Natural killer cell (primary cell): ENCODE measurements around the gene RTF1. TPM values are rescaled to one million over a fixed set of nuclear protein-coding genes. Genes with fewer than 3 reads are reported as not detected.
A peak's percentile ranks its signal among the peaks of the same experiment; 100 is the strongest.

Experiments
- ATAC-seq, 3 donors: fragments of 150-1000 bp in 2 of 3; fragments of 200-7000 bp in 1 of 3; cut with Tn5 transposase; 1 replicate in 1 of 3; 2 replicates in 2 of 3; pipeline ENCODE4 v1.10.0; 2021; ENCODE audit warnings: mild to moderate bottlenecking in 2 of 3, moderate library complexity in 2 of 3
- DNase-seq, 2 donors: peaks; one replicate each; pipeline versions ENCODE4 v3.0.0 to v3.0.0-alpha.2; 2013 to 2021; ENCODE audit warnings: mixed read lengths in 1 of 2
- H3K27ac ChIP-seq: one replicate; pipeline ENCODE4 v1.5.1; 2013; ENCODE audit warnings: mild to moderate bottlenecking, low read length
- H3K27me3 ChIP-seq: one replicate; pipeline ENCODE4 v1.6.1; 2013; ENCODE audit warnings: low read length; ENCODE audit not compliant: control insufficient read depth, insufficient read depth
- H3K36me3 ChIP-seq: one replicate; pipeline ENCODE4 v1.6.1; 2013; ENCODE audit warnings: low read length; ENCODE audit not compliant: control insufficient read depth, insufficient read depth
- H3K4me1 ChIP-seq: one replicate; pipeline ENCODE4 v1.6.1; 2013; ENCODE audit warnings: low read length; ENCODE audit not compliant: control insufficient read depth, insufficient read depth
- H3K4me3 ChIP-seq: one replicate; pipeline ENCODE4 v1.5.1; 2013; ENCODE audit warnings: low read length
- H3K9me3 ChIP-seq: one replicate; pipeline ENCODE4 v1.6.1; 2013; ENCODE audit warnings: low read length; ENCODE audit not compliant: control insufficient read depth, insufficient read depth
- H3K27ac Mint-ChIP-seq, 2 donors: one replicate each; pipeline ENCODE4 v1.8.0; 2022; ENCODE audit warnings: mild to moderate bottlenecking in 2 of 2, mixed read lengths in 2 of 2, moderate library complexity in 1 of 2
- H3K27me3 Mint-ChIP-seq, 2 donors: one replicate each; pipeline ENCODE4 v1.8.0; 2022; ENCODE audit warnings: low read depth in 2 of 2, mixed read lengths in 2 of 2
- H3K36me3 Mint-ChIP-seq: one replicate; pipeline ENCODE4 v1.8.0; 2022; ENCODE audit warnings: mixed read lengths
- H3K4me1 Mint-ChIP-seq, 2 donors: one replicate each; pipeline ENCODE4 v1.8.0; 2022; ENCODE audit warnings: mixed read lengths in 2 of 2
- H3K4me3 Mint-ChIP-seq: one replicate; pipeline ENCODE4 v1.8.0; 2022; ENCODE audit warnings: mild to moderate bottlenecking, moderate library complexity, mixed read lengths
- H3K9me3 Mint-ChIP-seq, 2 donors: one replicate each; pipeline ENCODE4 v1.8.0; 2022; ENCODE audit warnings: mixed read lengths in 2 of 2
- WGBS: methylation state at CpG from one replicate; pipeline ENCODE4 v1.1.7; 2013; ENCODE audit warnings: missing lambda C conversion rate; ENCODE audit not compliant: insufficient coverage; 5-methylcytosine and 5-hydroxymethylcytosine counted together
- intact Hi-C: fragments of 100-400 bp; cut with micrococcal nuclease; formaldehyde crosslinking; loops from one replicate; pipeline ENCODE4 v1.14.2; 2022
- total RNA-seq, 4 donors: library from RNA; stranded (reverse); fragments of 120-200 nt in 1 of 4; gene quantifications; one replicate each; pipeline versions ENCODE4 v1.2.3 to v1.2.4, GENCODE V29; 2013 to 2022
- TF ChIP-seq, protein P1 (sequence below): fragments of 200-600 bp; IDR thresholded peaks from one replicate; pipeline ENCODE4 v1.8.0; 2022; ENCODE audit warnings: antibody characterized with exemption

Gene RTF1
- total RNA-seq, 3 donors from 2014 or later (not counting 1 experiment from before 2014, with no cell fraction given), result 35.8 to 53.1 (median 42.7) TPM

- peaks cover 18 to 28% of the 10 kb centered on the region in 2 donors for H3K4me1 Mint-ChIP-seq
- Histone ChIP-seq H3K36me3 (peaks cover 49% of the 10 kb centered on the region), H3K9me3 (no peaks in the 10 kb centered on the region), H3K4me1 (peaks cover 19% of the 10 kb centered on the region), H3K27ac (no peak overlapping the region), H3K4me3 (no peak overlapping the region), H3K27me3 (no peaks in the 10 kb centered on the region)
- H3K27ac Mint-ChIP-seq, result peak overlapping the region in 1 of 2 donors; percentile 47
- no peak for DNase-seq
- no peaks in the 10 kb centered on the region for H3K9me3 Mint-ChIP-seq
- H3K27me3 Mint-ChIP-seq, result no peaks in the 10 kb centered on the region
- 96% methylated on average over 10 of the region's 12 CpGs for WGBS
- H3K4me3 Mint-ChIP-seq, result no peak overlapping the region
- intact Hi-C loops, result no loop called here
- no peak for ATAC-seq
- TF ChIP-seq, protein P1, sequence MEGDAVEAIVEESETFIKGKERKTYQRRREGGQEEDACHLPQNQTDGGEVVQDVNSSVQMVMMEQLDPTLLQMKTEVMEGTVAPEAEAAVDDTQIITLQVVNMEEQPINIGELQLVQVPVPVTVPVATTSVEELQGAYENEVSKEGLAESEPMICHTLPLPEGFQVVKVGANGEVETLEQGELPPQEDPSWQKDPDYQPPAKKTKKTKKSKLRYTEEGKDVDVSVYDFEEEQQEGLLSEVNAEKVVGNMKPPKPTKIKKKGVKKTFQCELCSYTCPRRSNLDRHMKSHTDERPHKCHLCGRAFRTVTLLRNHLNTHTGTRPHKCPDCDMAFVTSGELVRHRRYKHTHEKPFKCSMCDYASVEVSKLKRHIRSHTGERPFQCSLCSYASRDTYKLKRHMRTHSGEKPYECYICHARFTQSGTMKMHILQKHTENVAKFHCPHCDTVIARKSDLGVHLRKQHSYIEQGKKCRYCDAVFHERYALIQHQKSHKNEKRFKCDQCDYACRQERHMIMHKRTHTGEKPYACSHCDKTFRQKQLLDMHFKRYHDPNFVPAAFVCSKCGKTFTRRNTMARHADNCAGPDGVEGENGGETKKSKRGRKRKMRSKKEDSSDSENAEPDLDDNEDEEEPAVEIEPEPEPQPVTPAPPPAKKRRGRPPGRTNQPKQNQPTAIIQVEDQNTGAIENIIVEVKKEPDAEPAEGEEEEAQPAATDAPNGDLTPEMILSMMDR, result no peak
- peaks cover 34% of the 10 kb centered on the region for H3K36me3 Mint-ChIP-seq
Observed at GRCh38 chr15:41480396-41481140, 63.7 kb downstream of the RTF1 start.

DNA sequence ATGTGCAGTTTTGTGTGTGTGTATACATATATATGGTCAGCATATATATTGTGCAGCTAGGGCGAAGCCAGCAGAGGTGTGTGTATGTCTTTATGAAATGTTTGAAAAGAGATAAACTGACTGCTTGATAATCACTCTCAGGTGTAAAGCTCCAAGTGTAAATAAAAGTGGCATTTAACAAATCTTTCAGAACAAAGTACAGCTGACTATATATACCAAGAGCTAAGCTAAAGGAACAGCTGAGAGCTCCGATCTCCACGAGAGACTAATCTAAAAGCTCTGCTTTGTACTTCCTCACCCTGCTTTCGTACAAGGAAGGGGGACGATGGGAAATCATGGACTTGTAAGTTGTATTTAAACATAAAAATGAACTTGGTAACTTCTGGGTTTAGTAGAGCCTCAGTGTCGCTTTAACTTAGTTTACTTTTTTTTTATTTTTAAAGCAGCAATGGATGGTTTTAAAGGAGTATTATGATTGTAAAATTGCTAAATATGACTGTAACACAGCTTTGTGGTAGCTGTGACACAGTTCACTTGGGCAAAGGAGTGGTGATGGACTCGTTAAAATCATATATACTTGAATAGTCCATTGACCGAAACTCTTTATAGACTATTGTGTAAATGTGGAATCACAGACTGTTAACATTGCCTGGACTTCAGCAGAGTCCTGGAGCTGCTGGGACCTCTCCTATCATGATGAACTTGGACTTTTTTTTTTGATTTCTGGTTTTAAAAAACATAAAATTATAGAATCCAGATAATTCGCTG lies 65.4 kb downstream of the RTF1 start:
- Mint-ChIP-seq H3K27me3 (no peaks in the 10 kb centered on the region), H3K4me1 (peaks cover 25 to 34% of the 10 kb centered on the region in 2 donors)
- no peak overlapping the region for H3K4me3 ChIP-seq

GRCh38 chr15:41483115-41483514 lies 66.2 kb downstream of the RTF1 start:
- intact Hi-C loops, result no loop called here
- ATAC-seq, result peak; percentile 87 to 90 (median 88)
- H3K27me3 Mint-ChIP-seq, result peaks cover 0 to 3% of the 10 kb centered on the region in 2 donors
- DNase-seq, result peak; percentile 45 to 74
- peaks cover 18% of the 10 kb centered on the region for H3K36me3 Mint-ChIP-seq
- H3K27me3 ChIP-seq, result no peaks in the 10 kb centered on the region
- peak overlapping the region; percentile 42 for H3K27ac ChIP-seq
- H3K4me1 ChIP-seq, result peaks cover 30% of the 10 kb centered on the region
- peak overlapping the region; percentile 77 for H3K4me3 Mint-ChIP-seq
- no peaks in the 10 kb centered on the region for H3K9me3 ChIP-seq
- peak overlapping the region; percentile 71 to 81 for H3K27ac Mint-ChIP-seq
- H3K9me3 Mint-ChIP-seq, result no peaks in the 10 kb centered on the region
- peaks cover 29% of the 10 kb centered on the region for H3K36me3 ChIP-seq
- peaks cover 33 to 43% of the 10 kb centered on the region in 2 donors for H3K4me1 Mint-ChIP-seq
- TF ChIP-seq, protein P1, result no peak
- H3K4me3 ChIP-seq, result peak overlapping the region; percentile 4

More for the DNA sequence above, 65.4 kb downstream of the RTF1 start:
- no peaks in the 10 kb centered on the region for H3K27me3 ChIP-seq
- H3K27ac Mint-ChIP-seq, result peak overlapping the region; percentile 71 to 81
- H3K4me1 ChIP-seq, result peaks cover 22% of the 10 kb centered on the region
- WGBS, result 94% methylated on average over 9 of the region's 9 CpGs
- no peak overlapping the region for H3K27ac ChIP-seq
- H3K9me3 ChIP-seq, result no peaks in the 10 kb centered on the region
- peaks cover 32% of the 10 kb centered on the region for H3K36me3 ChIP-seq
- TF ChIP-seq, protein P1, result no peak
- peak overlapping the region; percentile 33 for H3K4me3 Mint-ChIP-seq
- ATAC-seq (no peak), DNase-seq (no peak)
- intact Hi-C loops, result no loop called here
- peaks cover 18% of the 10 kb centered on the region for H3K36me3 Mint-ChIP-seq
- H3K9me3 Mint-ChIP-seq, result no peaks in the 10 kb centered on the region
